K562 (cell line): Measurements from ENCODE around the gene RNF31. TPM values are rescaled to one million over a fixed set of nuclear protein-coding genes. Genes with fewer than 3 reads are reported as not detected.

Experiments
- GTF2E2 ChIP-seq: fragments of 200-800 bp; sonication (Bioruptor generic); IDR thresholded peaks from 2 replicates; pipeline ENCODE4 v1.6.1; 2016; ENCODE audit warnings: missing genetic modification characterization, missing compliant biosample characterization
- SLC30A9 ChIP-seq: fragments of 250-450 bp; sonication (Bioruptor Pico); IDR thresholded peaks from 2 replicates; pipeline ENCODE4 v1.8.0; 2022; ENCODE audit warnings: mild to moderate bottlenecking, moderate library complexity
- TGIF2 ChIP-seq: sonication (generic); formaldehyde crosslinking; IDR thresholded peaks from 2 replicates; pipeline ENCODE4 v1.8.1; 2022; ENCODE audit warnings: mild to moderate bottlenecking, missing genetic modification reagents, moderate library complexity
- YBX1 ChIP-seq: fragments of 450-650 bp; IDR thresholded peaks from 2 replicates; pipeline ENCODE4 v1.7.1; 2016; ENCODE audit warnings: mild to moderate bottlenecking
- ZNF253 ChIP-seq: fragments of 250-450 bp; sonication (Bioruptor Pico); conservative IDR thresholded peaks from 2 replicates; pipeline ENCODE4 v1.6.1; 2021; ENCODE audit warnings: mild to moderate bottlenecking
- polyA plus RNA-seq, 8 experiments: library from polyadenylated mRNA; depleted of rRNA in 4 of 8; stranded (reverse) in 5 of 8; unstranded in 3 of 8; fragments of >200 nt; fragmentation: Nextera tagmentation in 2 of 8; fragmentation: Illumina TruSeq in 1 of 8; extraction: Ambion mirVana in 2 of 8; extraction: Trizol in 1 of 8; gene quantifications; 2 replicates each; pipeline versions ENCODE4 v1.2.1 to v1.2.3, GENCODE V29; 2011 to 2014; ENCODE audit warnings: inconsistent platforms in 1 of 8, missing spikeins in 1 of 8
- total RNA-seq, 7 experiments: library from RNA; depleted of rRNA in 6 of 7; stranded (reverse); fragments of >200 nt in 6 of 7; fragmentation: Illumina TruSeq in 2 of 7; extraction: Trizol in 2 of 7; gene quantifications; 2 replicates each; pipeline versions ENCODE4 v1.2.1 to v1.2.3, GENCODE V29; 2011 to 2021; ENCODE audit warnings: low replicate concordance in 1 of 7
- TF ChIP-seq, protein P1 (sequence below): fragments of 450-650 bp; IDR thresholded peaks from 2 replicates; pipeline ENCODE4 v1.6.1; 2016; ENCODE audit warnings: low read depth, mild to moderate bottlenecking, moderate library complexity
- TF ChIP-seq, protein P2 (sequence below): IDR thresholded peaks from 3 replicates; pipeline ENCODE4 v1.6.1; 2011; ENCODE audit warnings: borderline replicate concordance, mild to moderate bottlenecking, moderate library complexity; ENCODE audit not compliant: insufficient read length; ENCODE audit errors: extremely low read depth

The RNF31 gene
- total and polyA plus RNA-seq, 9 of the 15 experiments (the other 6 are each of a cell fraction or from before 2014, with no cell fraction given) = 3.1 to 47.6 (median 19.1) TPM

DNA sequence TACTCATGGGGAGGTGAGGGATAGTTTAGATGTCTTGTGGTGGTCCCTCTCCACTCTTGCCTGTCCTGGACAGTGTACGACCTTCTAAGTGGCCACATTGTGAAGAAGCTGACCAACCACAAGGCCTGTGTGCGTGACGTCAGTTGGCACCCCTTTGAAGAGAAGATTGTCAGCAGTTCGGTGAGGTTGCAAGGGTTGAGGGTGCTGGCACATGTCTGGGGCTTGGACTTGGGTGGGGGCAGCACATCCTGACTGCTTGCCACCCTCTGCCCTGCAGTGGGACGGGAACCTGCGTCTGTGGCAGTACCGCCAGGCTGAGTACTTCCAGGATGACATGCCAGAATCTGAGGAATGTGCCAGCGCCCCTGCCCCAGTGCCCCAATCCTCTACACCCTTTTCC is 24.4 kb upstream of the RNF31 start (continued):
- no peak for TF ChIP-seq GTF2E2 (tag)
- TF ChIP-seq, protein P1, sequence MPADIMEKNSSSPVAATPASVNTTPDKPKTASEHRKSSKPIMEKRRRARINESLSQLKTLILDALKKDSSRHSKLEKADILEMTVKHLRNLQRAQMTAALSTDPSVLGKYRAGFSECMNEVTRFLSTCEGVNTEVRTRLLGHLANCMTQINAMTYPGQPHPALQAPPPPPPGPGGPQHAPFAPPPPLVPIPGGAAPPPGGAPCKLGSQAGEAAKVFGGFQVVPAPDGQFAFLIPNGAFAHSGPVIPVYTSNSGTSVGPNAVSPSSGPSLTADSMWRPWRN = no peak
- TF ChIP-seq YBX1 = no peak
- TF ChIP-seq, protein P2, sequence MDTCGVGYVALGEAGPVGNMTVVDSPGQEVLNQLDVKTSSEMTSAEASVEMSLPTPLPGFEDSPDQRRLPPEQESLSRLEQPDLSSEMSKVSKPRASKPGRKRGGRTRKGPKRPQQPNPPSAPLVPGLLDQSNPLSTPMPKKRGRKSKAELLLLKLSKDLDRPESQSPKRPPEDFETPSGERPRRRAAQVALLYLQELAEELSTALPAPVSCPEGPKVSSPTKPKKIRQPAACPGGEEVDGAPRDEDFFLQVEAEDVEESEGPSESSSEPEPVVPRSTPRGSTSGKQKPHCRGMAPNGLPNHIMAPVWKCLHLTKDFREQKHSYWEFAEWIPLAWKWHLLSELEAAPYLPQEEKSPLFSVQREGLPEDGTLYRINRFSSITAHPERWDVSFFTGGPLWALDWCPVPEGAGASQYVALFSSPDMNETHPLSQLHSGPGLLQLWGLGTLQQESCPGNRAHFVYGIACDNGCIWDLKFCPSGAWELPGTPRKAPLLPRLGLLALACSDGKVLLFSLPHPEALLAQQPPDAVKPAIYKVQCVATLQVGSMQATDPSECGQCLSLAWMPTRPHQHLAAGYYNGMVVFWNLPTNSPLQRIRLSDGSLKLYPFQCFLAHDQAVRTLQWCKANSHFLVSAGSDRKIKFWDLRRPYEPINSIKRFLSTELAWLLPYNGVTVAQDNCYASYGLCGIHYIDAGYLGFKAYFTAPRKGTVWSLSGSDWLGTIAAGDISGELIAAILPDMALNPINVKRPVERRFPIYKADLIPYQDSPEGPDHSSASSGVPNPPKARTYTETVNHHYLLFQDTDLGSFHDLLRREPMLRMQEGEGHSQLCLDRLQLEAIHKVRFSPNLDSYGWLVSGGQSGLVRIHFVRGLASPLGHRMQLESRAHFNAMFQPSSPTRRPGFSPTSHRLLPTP = no peak
- no peak for TF ChIP-seq ZNF253 (CRISPR knock-in tag)
- TF ChIP-seq TGIF2 (CRISPR knock-in tag) = no peak
- TF ChIP-seq SLC30A9 (CRISPR knock-in tag) = no peak
- TF ChIP-seq, all 486 proteins: peak for 0
